ENCODE measurements around the gene BLM. TPM values are rescaled to one million over a fixed set of nuclear protein-coding genes. Genes with fewer than 3 reads are reported as not detected.
A peak's percentile ranks its signal among the peaks of the same experiment; 100 is the strongest.

Gene BLM
- total RNA-seq, 4 donors from 2014 or later, result 0.15 to 2.8 (median 1.4) TPM

- peak overlapping the region in 2 of 4 donors; percentile 32 to 37 for H3K27ac ChIP-seq
- ATAC-seq, result no peak
- no peak overlapping the region for H3K4me3 ChIP-seq
- H3K27me3 ChIP-seq, result no peaks in the 10 kb centered on the region
- H3K36me3 ChIP-seq, result no peaks in the 10 kb centered on the region
- no peak for TF ChIP-seq POLR2AphosphoS5 (IDR thresholded peaks at IDR 0.05)
- TF ChIP-seq POLR2A (IDR thresholded peaks at IDR 0.05), result no peak
- TF ChIP-seq EP300 (IDR thresholded peaks at IDR 0.05), result no peak
- no peak for TF ChIP-seq CTCF (IDR thresholded peaks at IDR 0.05)
- no peaks in the 10 kb centered on the region for H3K9me3 ChIP-seq
- H3K4me1 ChIP-seq, result no peaks in the 10 kb centered on the region
- 85 to 93% methylated on average over 3 of the region's 3 CpGs for WGBS, 2 donors (ENCODE audit: low coverage in 1 of 2)
Measured at GRCh38 chr15:90761629-90762028, 44.5 kb downstream of the BLM start.

GRCh38 chr15:90762109-90762508, 45.0 kb downstream of the BLM start:
- H3K4me3 ChIP-seq, result no peak overlapping the region
- no peaks in the 10 kb centered on the region for H3K27me3 ChIP-seq
- no peaks in the 10 kb centered on the region for H3K36me3 ChIP-seq
- TF ChIP-seq EP300 (IDR thresholded peaks at IDR 0.05), result no peak
- no peak for TF ChIP-seq CTCF (IDR thresholded peaks at IDR 0.05)
- no peak for TF ChIP-seq POLR2A (IDR thresholded peaks at IDR 0.05)
- peak; percentile 44 for TF ChIP-seq POLR2AphosphoS5 (IDR thresholded peaks at IDR 0.05)
- peak overlapping the region in 2 of 4 donors; percentile 33 to 37 for H3K27ac ChIP-seq
- no peaks in the 10 kb centered on the region for H3K4me1 ChIP-seq
- no peaks in the 10 kb centered on the region for H3K9me3 ChIP-seq
- ATAC-seq, result peak; percentile 77
- 49 to 84% methylated on average over 4 to 6 of the region's 6 CpGs for WGBS, 2 donors (ENCODE audit: low coverage in 1 of 2)

GRCh38 chr15:90763366-90764099, 46.4 kb downstream of the BLM start:
- Histone ChIP-seq H3K4me3 (no peak overlapping the region), H3K27me3 (no peaks in the 10 kb centered on the region), H3K36me3 (no peaks in the 10 kb centered on the region), H3K4me1 (no peaks in the 10 kb centered on the region), H3K9me3 (no peaks in the 10 kb centered on the region), H3K27ac (no peak overlapping the region)
- WGBS, 2 donors (ENCODE audit: low coverage in 1 of 2), result 81 to 97% methylated on average over 3 to 4 of the region's 4 CpGs
- no peak for ATAC-seq
- TF ChIP-seq POLR2AphosphoS5 (IDR thresholded peaks at IDR 0.05), result no peak
- TF ChIP-seq POLR2A (IDR thresholded peaks at IDR 0.05), result no peak
- TF ChIP-seq EP300 (IDR thresholded peaks at IDR 0.05), result no peak
- TF ChIP-seq CTCF (IDR thresholded peaks at IDR 0.05), result no peak

GRCh38 chr15:90765531-90765930, 48.4 kb downstream of the BLM start:
- 85 to 91% methylated on average over 2 of the region's 2 CpGs for WGBS, 2 donors (ENCODE audit: low coverage in 1 of 2)
- Histone ChIP-seq H3K9me3 (no peaks in the 10 kb centered on the region), H3K27me3 (no peaks in the 10 kb centered on the region), H3K4me1 (no peaks in the 10 kb centered on the region), H3K27ac (no peak overlapping the region), H3K36me3 (no peaks in the 10 kb centered on the region), H3K4me3 (no peak overlapping the region)
- no peak for TF ChIP-seq POLR2A (IDR thresholded peaks at IDR 0.05)
- TF ChIP-seq EP300 (IDR thresholded peaks at IDR 0.05), result no peak
- no peak for TF ChIP-seq CTCF (IDR thresholded peaks at IDR 0.05)
- TF ChIP-seq POLR2AphosphoS5 (IDR thresholded peaks at IDR 0.05), result no peak
- no peak for ATAC-seq

GRCh38 chr15:90765966-90766365, 48.8 kb downstream of the BLM start:
- ATAC-seq, result no peak
- Histone ChIP-seq H3K27me3 (no peaks in the 10 kb centered on the region), H3K4me1 (no peaks in the 10 kb centered on the region), H3K36me3 (no peaks in the 10 kb centered on the region), H3K4me3 (no peak overlapping the region), H3K9me3 (no peaks in the 10 kb centered on the region), H3K27ac (no peak overlapping the region)
- TF ChIP-seq EP300 (IDR thresholded peaks at IDR 0.05) (no peak), POLR2A (IDR thresholded peaks at IDR 0.05) (no peak), POLR2AphosphoS5 (IDR thresholded peaks at IDR 0.05) (no peak), CTCF (IDR thresholded peaks at IDR 0.05) (no peak)
- 78% methylated on average over 3 of the region's 3 CpGs; no CpG with 5 or more reads in 1 of the 2 donors for WGBS, 2 donors (ENCODE audit: low coverage in 1 of 2)
